HL-60 (cell line): ENCODE results near the gene CELA2B.

Experiments used
- GABPA ChIP-seq: IDR thresholded peaks from 2 replicates; pipeline ENCODE4 v1.6.1; 2012; ENCODE audit warnings: low read depth
- POLR2AphosphoS5 ChIP-seq: IDR thresholded peaks from 2 replicates; pipeline ENCODE4 v1.6.1; 2012; ENCODE audit warnings: low read depth
- SPI1 ChIP-seq: IDR thresholded peaks from 2 replicates; pipeline ENCODE4 v1.6.1; 2012; ENCODE audit warnings: low read depth, mild to moderate bottlenecking, borderline replicate concordance
- TF ChIP-seq, protein P1 (sequence below): IDR thresholded peaks from one replicate; pipeline ENCODE4 v1.5.1; 2011; ENCODE audit warnings: low read length, control low read depth, inconsistent platforms; ENCODE audit not compliant: insufficient read depth

GRCh38 chr1:15469361-15469760 is 6.5 kb upstream of the CELA2B start:
- TF ChIP-seq, protein P1, sequence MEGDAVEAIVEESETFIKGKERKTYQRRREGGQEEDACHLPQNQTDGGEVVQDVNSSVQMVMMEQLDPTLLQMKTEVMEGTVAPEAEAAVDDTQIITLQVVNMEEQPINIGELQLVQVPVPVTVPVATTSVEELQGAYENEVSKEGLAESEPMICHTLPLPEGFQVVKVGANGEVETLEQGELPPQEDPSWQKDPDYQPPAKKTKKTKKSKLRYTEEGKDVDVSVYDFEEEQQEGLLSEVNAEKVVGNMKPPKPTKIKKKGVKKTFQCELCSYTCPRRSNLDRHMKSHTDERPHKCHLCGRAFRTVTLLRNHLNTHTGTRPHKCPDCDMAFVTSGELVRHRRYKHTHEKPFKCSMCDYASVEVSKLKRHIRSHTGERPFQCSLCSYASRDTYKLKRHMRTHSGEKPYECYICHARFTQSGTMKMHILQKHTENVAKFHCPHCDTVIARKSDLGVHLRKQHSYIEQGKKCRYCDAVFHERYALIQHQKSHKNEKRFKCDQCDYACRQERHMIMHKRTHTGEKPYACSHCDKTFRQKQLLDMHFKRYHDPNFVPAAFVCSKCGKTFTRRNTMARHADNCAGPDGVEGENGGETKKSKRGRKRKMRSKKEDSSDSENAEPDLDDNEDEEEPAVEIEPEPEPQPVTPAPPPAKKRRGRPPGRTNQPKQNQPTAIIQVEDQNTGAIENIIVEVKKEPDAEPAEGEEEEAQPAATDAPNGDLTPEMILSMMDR = no peak
- TF ChIP-seq SPI1 = no peak
- no peak for TF ChIP-seq POLR2AphosphoS5
- TF ChIP-seq GABPA = no peak
